HG03159 (cell line): ENCODE measurements around the gene PLPP3.

Source experiments
- ATAC-seq: cut with Tn5 transposase; IDR thresholded peaks from one replicate; pipeline ENCODE4 v1.9.1; 2021; ENCODE audit warnings: mild to moderate bottlenecking, moderate library complexity; ENCODE audit not compliant: unreplicated experiment

The PLPP3 gene

DNA sequence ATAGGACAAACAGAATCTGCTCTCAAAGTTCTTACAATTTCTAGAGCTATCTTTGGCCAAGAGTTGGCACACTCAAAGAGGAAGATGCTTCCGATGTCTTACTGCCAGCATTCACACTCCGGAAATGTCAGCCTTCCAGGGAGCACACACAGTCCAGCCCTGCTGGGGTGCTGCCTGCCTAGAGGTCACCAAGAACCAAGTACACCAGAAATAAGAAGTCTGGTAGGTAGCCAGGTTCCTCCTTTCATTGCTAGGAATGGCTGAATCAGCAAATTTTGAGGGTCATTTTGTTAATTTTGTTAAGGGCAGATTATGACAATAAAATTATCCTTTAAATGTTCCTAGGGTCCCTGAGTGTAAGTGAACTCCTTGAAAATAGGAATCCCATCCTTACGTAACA lies 77.5 kb downstream of the PLPP3 start:
- ATAC-seq: no peak

DNA sequence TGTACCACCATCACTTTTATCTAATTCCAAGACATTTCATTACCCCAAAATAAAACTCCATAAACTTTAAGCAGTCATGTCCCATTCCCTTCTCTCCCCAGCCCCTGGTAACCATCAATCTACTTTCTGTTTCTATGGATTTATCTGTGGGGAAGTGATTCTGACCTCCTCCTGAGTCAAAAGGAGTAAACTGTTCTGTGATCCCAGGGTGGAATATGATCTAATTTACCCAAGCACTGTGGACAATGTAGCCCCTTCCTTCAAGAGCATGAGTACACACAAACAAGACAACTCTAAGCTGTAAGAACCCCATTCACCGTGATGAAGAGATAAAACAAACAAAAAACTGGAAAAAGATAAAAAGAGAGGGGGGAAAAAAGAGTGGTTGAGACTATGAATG lies 77.9 kb downstream of the PLPP3 start:
- no peak for ATAC-seq

GRCh38 chr1:56496821-56497772 lies 82.3 kb downstream of the PLPP3 start:
- ATAC-seq: no peak

DNA sequence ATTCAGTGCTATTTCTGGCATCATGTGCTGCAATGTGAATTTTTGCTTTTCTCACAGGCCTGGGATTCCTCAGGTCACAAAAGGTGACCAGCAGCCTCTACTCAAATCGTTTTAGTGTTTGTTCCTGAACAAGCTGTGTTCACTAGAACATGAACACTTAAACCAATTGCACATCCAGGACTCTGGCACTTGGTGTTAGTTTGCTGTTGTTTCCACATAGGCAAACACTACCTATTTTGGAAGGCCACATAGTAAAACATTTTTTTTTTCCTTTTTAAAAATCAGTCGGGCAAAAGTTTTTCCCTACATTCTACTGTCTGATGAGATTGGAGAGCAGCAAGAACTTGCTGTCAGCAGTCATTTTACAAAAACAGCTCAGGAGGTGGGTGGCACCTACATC lies 83.2 kb downstream of the PLPP3 start:
- ATAC-seq: no peak

GRCh38 chr1:56495538-56495937 lies 83.8 kb downstream of the PLPP3 start:
- ATAC-seq: no peak

GRCh38 chr1:56494306-56494705 lies 85.1 kb downstream of the PLPP3 start:
- ATAC-seq: no peak

GRCh38 chr1:56493826-56494225 lies 85.5 kb downstream of the PLPP3 start:
- ATAC-seq: no peak

DNA sequence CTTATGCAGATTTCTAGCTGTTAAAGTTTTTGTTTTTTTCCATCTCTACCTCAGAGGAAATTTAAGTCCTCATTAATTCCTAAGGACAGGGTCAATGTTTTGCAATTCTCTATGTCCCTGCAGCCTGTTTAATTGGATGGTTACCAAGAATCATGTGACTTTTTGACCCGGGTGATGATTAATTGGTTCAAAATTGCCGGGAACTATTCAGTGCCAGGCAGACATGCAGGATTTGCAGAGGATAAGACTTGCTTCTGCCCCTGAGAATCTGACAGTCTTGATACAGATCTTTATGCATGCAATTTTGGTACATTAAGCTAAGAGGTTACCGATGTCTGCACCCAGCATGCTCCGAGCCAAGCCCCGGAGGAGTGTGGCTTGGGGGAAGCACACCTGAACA lies 87.9 kb downstream of the PLPP3 start:
- no peak for ATAC-seq

GRCh38 chr1:56490619-56491018 lies 88.7 kb downstream of the PLPP3 start:
- no peak for ATAC-seq

DNA sequence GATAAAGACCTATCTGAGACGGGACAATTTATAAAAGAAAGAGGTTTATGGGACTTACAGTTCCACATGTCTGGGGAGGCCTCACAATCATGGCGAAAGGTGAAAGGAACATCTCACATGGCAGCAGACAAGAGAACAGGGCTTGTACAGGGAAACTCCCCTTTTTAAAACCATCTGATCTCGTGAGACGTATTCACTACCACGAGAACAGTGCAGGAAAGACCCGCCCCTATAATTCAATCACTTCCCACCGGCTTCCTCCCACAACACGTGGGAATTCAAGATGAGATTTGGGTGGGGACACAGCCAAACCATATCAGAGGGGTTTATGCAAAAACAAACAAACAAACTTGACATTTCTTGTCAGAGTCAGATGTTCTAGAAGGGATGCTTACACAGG lies 89.7 kb downstream of the PLPP3 start:
- ATAC-seq: no peak

GRCh38 chr1:56484695-56485094 lies 94.7 kb downstream of the PLPP3 start:
- no peak for ATAC-seq

- ATAC-seq: no peak
These were observed 96.3 kb downstream of the PLPP3 start for GRCh38 chr1:56483104-56483503.

GRCh38 chr1:56482486-56482885 lies 96.9 kb downstream of the PLPP3 start:
- ATAC-seq: no peak

DNA sequence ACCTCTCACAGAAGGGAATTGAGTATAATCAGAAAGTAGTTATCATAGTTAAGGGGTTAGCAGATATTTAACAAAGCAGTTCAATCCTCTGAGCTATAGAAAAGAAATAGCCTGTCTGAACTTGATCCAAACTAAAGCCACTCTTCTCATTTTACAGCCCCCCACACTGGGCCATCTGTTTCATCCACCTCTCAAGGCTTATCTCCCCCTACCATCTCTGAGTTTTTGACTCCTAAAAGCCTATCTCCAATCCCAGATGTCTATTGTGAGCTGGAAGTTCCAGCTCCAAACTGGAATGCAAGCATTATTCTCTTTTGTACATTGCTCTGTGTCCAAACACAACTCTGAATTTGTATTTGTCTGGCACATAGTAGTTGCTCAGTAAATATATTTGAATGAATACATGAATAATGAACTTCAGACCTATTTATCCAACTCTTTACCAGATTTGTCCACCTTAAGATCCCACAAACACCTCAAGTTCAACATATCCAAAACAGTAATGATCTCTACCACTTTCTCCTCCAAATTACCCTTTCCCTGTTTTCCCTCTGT lies 98.1 kb downstream of the PLPP3 start:
- no peak for ATAC-seq

DNA sequence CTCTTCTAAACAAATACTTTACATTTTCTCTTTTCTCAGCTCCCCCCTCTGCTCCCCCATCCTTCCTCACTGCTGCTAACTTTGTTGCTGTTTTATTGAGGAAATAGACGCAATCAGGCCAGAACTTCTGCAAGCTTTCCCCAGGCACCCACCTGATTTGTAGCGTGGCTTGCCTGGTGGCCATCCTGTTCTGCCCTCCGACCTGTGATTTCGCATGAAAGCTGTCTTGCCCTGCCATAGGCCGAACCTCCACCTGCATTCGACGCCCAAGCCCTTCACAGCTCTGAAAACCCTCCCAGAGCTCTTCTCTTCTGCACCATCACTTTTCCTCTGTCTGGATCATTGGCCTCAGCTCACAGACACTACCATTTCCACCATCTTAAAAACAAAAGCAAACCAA lies 100.6 kb downstream of the PLPP3 start:
- no peak for ATAC-seq

GRCh38 chr1:56477164-56478111 lies 101.9 kb downstream of the PLPP3 start:
- no peak for ATAC-seq

DNA sequence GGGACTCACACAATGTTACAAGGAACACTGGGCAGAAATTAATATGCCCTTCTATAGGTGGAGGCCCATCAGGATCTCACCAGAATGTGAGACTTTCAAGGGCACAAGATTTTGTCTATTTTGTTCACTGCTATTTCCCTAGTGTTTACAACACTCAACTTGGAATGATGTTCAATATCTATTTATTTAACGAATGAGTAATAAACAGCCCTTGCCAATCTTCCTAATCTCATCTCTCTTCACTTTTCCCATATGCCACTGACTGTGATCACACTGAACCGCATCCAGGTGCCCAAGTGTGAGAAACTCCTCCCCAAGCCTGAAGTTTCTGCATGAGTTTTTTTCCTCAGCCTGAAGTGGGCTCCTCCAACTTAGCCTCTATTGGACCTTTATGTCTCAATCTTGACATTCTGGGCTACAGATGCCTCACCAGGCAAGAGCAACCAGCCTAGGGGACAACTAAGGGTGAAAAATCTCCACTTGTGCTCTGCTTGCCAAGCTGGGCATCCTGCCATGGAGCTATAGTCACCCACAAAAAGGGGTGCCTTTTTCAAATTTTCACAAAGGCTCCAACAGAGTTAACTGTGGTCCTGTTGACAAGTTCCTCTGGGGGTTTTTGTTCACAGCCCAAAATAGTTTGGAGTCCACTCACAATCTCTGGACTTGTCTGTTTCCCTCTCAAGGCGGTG lies 105.6 kb downstream of the PLPP3 start:
- no peak for ATAC-seq

- peak; percentile 93 for ATAC-seq
These were observed 106.5 kb downstream of the PLPP3 start for GRCh38 chr1:56472860-56473259.

GRCh38 chr1:56469640-56470371 lies 109.6 kb downstream of the PLPP3 start:
- ATAC-seq: no peak

DNA sequence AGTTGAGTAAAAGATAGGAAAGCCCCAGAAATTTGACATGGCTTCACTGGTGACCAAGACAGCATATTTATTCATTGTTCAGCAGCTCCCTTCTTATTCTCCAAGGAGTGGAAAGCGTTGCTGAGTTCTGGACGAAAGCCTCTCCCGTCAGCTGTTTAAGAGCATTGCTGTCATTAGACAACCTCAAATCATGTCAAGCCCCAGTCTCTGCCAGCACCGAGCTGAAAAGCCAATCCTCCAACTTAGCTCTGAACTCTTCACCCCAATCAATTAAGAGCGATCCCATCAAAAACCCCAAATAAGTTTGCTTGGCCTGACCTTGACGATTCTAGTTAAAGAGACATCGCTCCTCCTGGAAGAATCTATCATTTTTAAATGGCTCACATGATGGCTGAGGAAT lies 110.8 kb downstream of the PLPP3 start:
- ATAC-seq: no peak
